Right atrium auricular region (tissue), 2 donors: ENCODE measurements around the gene TMED7. TPM values are rescaled to one million over a fixed set of nuclear protein-coding genes. Genes with fewer than 3 reads are reported as not detected.
"Not testable (repeated sequence)": the region's sequence is repeated elsewhere in the genome, so short reads cannot be mapped to it uniquely, and the experiment has no call there.

Source experiments
- DNase-seq: peaks from one replicate; pipeline ENCODE4 v3.0.0-alpha.2; 2019; ENCODE audit warnings: low spot score
- H3K27ac ChIP-seq, 2 donors: fragments of 200-600 bp; sonication (generic); 1 replicate in 1 of 2; 2 replicates in 1 of 2; pipeline ENCODE4 v1.5.1; 2016 to 2019
- H3K27me3 ChIP-seq, 2 donors: fragments of 200-600 bp; sonication (generic); one replicate each; pipeline versions ENCODE4 v1.5.1 to v1.6.0; 2017 to 2019
- H3K36me3 ChIP-seq: fragments of 200-600 bp; sonication (generic); one replicate; pipeline ENCODE4 v1.5.1; 2016
- H3K4me1 ChIP-seq, 2 donors: fragments of 200-600 bp; sonication (generic); one replicate each; pipeline versions ENCODE4 v1.5.1 to v1.6.0; 2017 to 2019
- H3K4me3 ChIP-seq, 2 donors: fragments of 200-600 bp; sonication (generic); 1 replicate in 1 of 2; 2 replicates in 1 of 2; pipeline ENCODE4 v1.5.1; 2017 to 2019; ENCODE audit warnings: mild to moderate bottlenecking in 1 of 2, moderate library complexity in 1 of 2
- H3K9me3 ChIP-seq, 2 donors: fragments of 200-600 bp; sonication (generic); one replicate each; pipeline ENCODE4 v1.5.1; 2019
- CTCF ChIP-seq, 2 donors: fragments of 200-600 bp; sonication (generic); IDR thresholded peaks; one replicate each; pipeline ENCODE4 v1.5.1; 2019; ENCODE audit warnings: antibody characterized with exemption in 2 of 2
- total RNA-seq, 2 donors: library from RNA; depleted of rRNA; stranded (reverse); fragments of >200 nt; gene quantifications; one replicate each; pipeline ENCODE4 v1.1.0, GENCODE V29; 2016

TMED7 gene
- total RNA-seq = 100 to 1,000 TPM in 1 of 2 donors, 10 to 100 TPM in 1; 70.2 to 101 TPM

DNA sequence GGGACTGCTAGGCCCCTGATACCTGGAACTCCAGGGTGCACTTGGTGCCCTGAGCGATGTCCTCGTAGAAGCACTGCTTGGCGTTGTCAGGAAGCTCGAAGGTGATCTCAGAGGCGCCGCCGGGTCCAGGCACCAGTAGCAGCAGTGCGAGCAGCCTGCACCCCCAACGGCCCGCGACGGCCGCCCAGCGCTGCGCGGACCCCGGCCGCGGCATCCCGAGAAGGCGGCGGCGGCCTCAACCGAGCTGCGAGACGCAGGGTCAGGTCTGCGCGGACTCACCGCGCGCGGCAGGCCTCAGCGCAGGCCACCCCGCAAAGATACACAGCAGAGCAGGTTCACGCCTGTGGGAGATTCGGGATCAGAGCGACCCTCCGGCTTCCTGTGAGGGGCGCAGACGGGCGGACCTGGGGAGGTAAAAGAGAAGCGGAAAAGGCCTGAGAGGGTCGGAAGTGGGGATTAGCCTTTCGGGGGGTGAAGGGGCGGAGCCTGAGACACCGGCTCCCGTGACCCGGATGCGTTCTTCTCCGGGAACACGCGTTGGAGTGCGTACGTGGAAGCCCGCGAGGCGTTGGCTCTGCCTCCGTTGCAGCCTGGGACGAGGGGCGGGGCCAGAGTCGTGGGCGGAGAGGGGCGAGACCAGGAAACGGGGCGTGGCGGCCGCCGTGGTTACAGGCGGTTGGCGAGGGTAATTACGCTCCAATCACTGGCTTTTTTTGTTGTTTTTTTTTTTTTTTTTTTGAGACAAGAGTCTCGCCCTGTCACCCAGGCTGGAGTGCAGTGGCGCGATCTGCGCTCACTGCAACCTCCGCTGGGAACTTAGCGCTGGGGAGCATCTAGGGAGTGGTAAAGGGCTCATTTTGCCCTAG, at the start of gene TMED7:
TSS of gene TMED7 (minus strand) at position 458 of the 866 bp plus-strand sequence. CDS start at position 214, 244 bp downstream.
- Histone ChIP-seq H3K27me3 (no peaks in the 10 kb centered on the region), H3K36me3 (no peaks in the 10 kb centered on the region), H3K27ac (peak within 1 kb of the TSS; percentile 95 to 97), H3K4me3 (peak within 1 kb of the TSS; percentile 78 to 96), H3K4me1 (peaks cover 0 to 40% of the 10 kb centered on the region in 2 donors), H3K9me3 (no peaks in the 10 kb centered on the region)
- TF ChIP-seq CTCF (IDR thresholded peaks at IDR 0.05) = no peak
- peak; percentile 99 for DNase-seq

GRCh38 chr5:115674782-115675181, 48.9 kb upstream of the TMED7 start:
- not testable (repeated sequence) for H3K27ac ChIP-seq, DNase-seq, H3K4me1 ChIP-seq, H3K4me3 ChIP-seq, H3K9me3 ChIP-seq, H3K36me3 ChIP-seq, H3K27me3 ChIP-seq

GRCh38 chr5:115673596-115673995, 47.8 kb upstream of the TMED7 start:
- no peak for DNase-seq
- Histone ChIP-seq H3K36me3 (no peaks in the 10 kb centered on the region), H3K27ac (no peak overlapping the region), H3K9me3 (peaks cover 0 to 3% of the 10 kb centered on the region in 2 donors), H3K4me3 (no peak overlapping the region), H3K4me1 (no peaks in the 10 kb centered on the region), H3K27me3 (no peaks in the 10 kb centered on the region)
- TF ChIP-seq CTCF (IDR thresholded peaks at IDR 0.05) = no peak

DNA sequence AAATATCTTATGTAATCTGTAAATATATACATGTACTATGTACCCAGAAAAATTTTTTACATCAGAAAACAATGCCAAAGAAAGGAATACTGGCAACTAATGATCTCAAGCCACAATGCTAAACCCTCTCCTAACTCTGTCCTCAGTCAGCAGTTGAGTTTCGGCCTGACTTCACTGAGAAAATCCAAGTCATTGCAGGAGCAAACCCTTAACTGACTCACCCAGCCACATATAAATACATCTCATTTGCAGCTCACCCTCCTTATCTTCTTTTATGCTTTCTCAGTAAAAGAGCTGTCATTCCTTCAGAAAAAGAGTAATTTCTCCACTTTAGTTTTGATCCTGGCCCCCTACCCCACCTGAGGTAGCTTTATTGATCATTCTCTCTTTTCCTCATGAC, 46.1 kb upstream of the TMED7 start:
- no peak for DNase-seq
- H3K4me3 ChIP-seq = no peak overlapping the region
- no peaks in the 10 kb centered on the region for H3K36me3 ChIP-seq
- peaks cover 0 to 20% of the 10 kb centered on the region in 2 donors for H3K9me3 ChIP-seq
- no peaks in the 10 kb centered on the region for H3K4me1 ChIP-seq
- no peaks in the 10 kb centered on the region for H3K27me3 ChIP-seq
- no peak for TF ChIP-seq CTCF (IDR thresholded peaks at IDR 0.05)
- no peak overlapping the region for H3K27ac ChIP-seq

DNA sequence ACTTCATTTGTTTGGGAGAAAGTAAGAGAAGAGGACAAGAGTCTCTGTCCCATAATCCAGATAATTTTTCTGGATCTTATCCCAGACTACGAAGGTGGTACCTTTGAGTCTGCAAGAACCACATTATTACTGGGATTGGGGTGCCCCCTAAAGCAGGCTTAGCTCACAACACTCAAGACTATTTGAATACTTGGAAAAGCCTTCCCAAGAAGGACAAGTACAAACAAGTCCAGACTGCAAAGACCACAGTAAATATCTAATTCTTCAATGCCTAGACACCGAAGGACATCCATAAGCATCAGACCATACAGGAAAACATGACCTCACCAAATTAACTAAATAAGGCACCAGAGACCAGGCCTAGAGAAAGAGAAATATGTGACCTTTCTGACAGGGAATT, 40.2 kb upstream of the TMED7 start:
- H3K27me3 ChIP-seq = no peaks in the 10 kb centered on the region
- no peak for TF ChIP-seq CTCF (IDR thresholded peaks at IDR 0.05)
- H3K4me1 ChIP-seq = no peaks in the 10 kb centered on the region
- H3K4me3 ChIP-seq = no peak overlapping the region
- no peak for DNase-seq
- H3K9me3 ChIP-seq = peaks cover 0 to 27% of the 10 kb centered on the region in 2 donors
- H3K27ac ChIP-seq = no peak overlapping the region
- H3K36me3 ChIP-seq = no peaks in the 10 kb centered on the region

GRCh38 chr5:115661563-115661962, 35.7 kb upstream of the TMED7 start:
- H3K9me3 ChIP-seq = peaks cover 0 to 4% of the 10 kb centered on the region in 2 donors
- no peak for TF ChIP-seq CTCF (IDR thresholded peaks at IDR 0.05)
- H3K36me3 ChIP-seq = no peaks in the 10 kb centered on the region
- H3K4me3 ChIP-seq = no peak overlapping the region
- H3K4me1 ChIP-seq = no peaks in the 10 kb centered on the region
- DNase-seq = no peak
- H3K27me3 ChIP-seq = no peaks in the 10 kb centered on the region
- H3K27ac ChIP-seq = no peak overlapping the region
